Camera-type eye (tissue), 1 donor: ENCODE measurements around the gene MPZ. TPM values are rescaled to one million over a fixed set of nuclear protein-coding genes. Genes with fewer than 3 reads are reported as not detected.

ENCODE experiments used
- total RNA-seq: library from RNA; depleted of rRNA; stranded (reverse); fragments of >200 nt; gene quantifications from one replicate; pipeline ENCODE4 v1.2.3, GENCODE V29; 2014

Gene MPZ
- total RNA-seq: 19.4 TPM

DNA sequence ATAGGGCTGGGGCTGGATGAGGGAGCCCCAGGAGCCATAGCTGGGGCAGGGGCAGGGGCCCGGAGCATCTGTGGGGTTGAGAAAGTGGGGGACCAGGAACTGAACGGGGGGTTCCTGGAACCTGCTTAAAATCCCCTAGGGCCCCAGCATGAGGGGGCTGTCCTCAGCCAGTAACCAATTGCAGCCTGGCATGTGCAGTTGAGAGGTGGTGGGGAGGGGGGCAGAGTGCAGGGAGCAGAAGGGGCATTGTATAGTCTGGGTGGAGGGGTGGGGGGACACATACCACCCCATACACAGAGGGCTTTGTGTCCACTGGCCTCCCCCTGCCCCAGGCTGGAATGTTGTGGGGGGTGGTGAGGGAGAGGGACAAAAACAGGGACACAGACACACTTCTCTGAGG, at the start of gene MPZ:
MPZ (minus strand) TSS at position 101 of the 400 bp plus-strand sequence; CDS start at position 38, 63 bp downstream.

DNA sequence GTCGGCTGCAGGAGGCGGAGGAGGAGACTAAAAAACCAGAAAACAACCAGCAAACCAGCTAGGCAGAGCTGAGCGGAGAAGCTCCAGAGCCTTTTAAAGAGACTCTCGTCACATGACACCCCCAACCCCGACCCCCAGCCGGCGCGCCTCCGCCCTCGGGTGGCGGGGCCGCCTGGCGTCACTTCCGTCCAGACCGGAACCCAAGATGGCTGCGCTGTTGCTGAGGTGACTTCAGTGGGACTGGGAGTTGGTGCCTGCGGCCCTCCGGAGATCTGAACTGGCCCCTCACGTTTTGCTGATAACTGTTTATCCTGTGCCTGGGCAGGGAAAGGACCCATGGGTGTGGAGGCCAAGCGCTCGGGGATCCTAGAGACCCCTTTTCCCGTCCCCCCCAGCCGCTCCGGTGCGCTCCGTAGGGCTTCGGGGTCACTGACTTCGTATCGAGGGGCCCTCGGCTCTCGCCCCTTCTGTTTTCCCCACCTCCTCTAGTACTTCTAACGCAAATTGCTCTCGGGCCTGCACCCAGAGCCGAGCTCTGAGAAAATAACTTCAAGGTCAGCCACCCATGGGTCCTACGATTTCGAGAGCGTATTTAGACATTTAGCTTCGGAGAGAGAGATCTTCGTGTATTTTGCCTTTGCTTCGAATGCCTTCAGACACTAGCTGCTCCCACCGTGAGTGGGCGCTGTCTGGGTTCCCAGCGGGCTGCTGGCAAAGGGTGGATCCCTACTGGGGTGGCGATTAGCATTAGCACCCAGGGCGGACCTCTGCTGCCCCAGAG, 4.6 kb upstream of the MPZ start, which contains the start of gene SDHC:
SDHC (plus strand) TSS at position 181 of the 781 bp plus-strand sequence; CDS start at position 206, 25 bp downstream.

DNA sequence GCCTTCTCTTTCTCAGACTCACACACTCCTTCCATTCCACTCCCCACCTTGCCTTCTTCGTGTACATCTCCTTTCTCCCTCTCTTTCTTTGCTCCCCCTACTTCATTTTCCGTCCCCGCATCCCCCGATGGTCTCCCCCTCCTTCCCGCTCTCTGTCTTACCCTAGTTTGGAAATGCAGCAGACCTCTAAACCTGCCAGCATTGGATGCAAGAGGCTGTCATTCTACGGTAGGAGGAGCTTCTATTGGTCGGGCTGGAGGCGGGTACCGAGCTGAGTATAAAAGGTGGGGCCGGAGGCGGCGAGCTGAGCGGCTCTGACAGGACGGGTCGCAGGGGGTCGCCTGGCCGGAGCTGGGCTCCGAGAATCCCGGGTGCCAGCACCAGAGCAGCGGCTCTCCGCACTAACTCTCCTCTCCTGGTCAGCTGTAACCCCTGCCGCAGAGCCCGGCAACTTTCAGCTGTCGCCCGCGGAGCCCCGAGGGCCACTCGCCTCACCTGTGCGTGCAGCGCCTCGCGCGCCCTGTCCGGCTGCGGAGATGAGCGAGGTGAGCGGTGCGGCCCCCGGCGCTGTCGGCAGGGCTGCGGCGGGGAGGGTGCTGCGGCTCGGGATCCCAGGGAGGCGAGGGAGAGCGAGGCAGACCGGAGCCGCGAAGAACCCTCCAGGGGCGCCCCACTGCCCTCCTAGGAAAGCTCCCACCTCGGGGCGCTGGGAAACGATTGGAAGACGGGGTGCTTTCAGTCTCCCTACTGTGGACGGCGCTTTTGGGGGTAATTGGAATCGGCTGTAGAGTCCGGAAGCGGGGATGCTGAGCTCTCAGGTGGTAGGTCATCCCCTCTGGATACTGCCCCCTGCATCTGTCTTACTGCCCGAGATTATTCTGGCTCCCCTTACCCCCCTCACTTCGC, 51.1 kb downstream of the MPZ start, which contains the start of gene PCP4L1:
PCP4L1 (plus strand) TSS at position 307 of the 906 bp plus-strand sequence; CDS start at position 537, 230 bp downstream.

Other genes with a start within 250 kb of the MPZ start
- gene ARHGAP30, start 240.1 kb downstream of the MPZ start, total RNA-seq: 2.1 TPM
- 3.6 TPM for gene NECTIN4, start 220.4 kb downstream of the MPZ start, total RNA-seq
- 4.6 TPM for gene KLHDC9, start 211.6 kb downstream of the MPZ start, total RNA-seq
- 28.0 TPM for gene PFDN2, start 191.9 kb downstream of the MPZ start, total RNA-seq
- gene NIT1, start 191.9 kb downstream of the MPZ start, total RNA-seq: 24.8 TPM
- 40.2 TPM for gene DEDD, start 177.3 kb downstream of the MPZ start, total RNA-seq
- 107 TPM for gene UFC1, start 156.0 kb downstream of the MPZ start, total RNA-seq
- gene USP21, start 150.5 kb downstream of the MPZ start, total RNA-seq: 28.2 TPM
- 24.5 TPM for gene PPOX, start 143.5 kb downstream of the MPZ start, total RNA-seq
- gene B4GALT3, start 132.5 kb downstream of the MPZ start, total RNA-seq: 25.2 TPM
- 5.4 TPM for gene ADAMTS4, start 110.9 kb downstream of the MPZ start, total RNA-seq
- 103 TPM for gene NDUFS2, start 107.6 kb downstream of the MPZ start, total RNA-seq
- 6.3 TPM for gene FCER1G, start 94.7 kb downstream of the MPZ start, total RNA-seq
- not detected for gene APOA2, start 86.3 kb downstream of the MPZ start, total RNA-seq
- gene TOMM40L, start 83.9 kb downstream of the MPZ start, total RNA-seq: 13.5 TPM
- gene NR1I3, start 71.8 kb downstream of the MPZ start, total RNA-seq: not detected
- 31.3 TPM for gene PCP4L1, start 51.2 kb downstream of the MPZ start, total RNA-seq
- 63.4 TPM for gene SDHC, start 4.4 kb upstream of the MPZ start, total RNA-seq
- gene CFAP126, start 57.9 kb upstream of the MPZ start, total RNA-seq: not detected
- gene FCGR2A, start 195.5 kb upstream of the MPZ start, total RNA-seq: 10.1 TPM
- gene HSPA6, start 214.6 kb upstream of the MPZ start, total RNA-seq: 105 TPM
- gene FCGR3A, start 239.8 kb upstream of the MPZ start, total RNA-seq: 2.9 TPM